GM12801 (cell line): ENCODE measurements around the gene THRB.

ENCODE experiments used
- CTCF ChIP-seq: IDR thresholded peaks from one replicate; pipeline ENCODE4 v1.5.1; 2011; ENCODE audit warnings: control low read depth; ENCODE audit not compliant: insufficient read length; ENCODE audit errors: extremely low read depth

Gene THRB

GRCh38 chr3:24389108-24390090 is 105.3 kb downstream of the THRB start:
- no peak for TF ChIP-seq CTCF

- TF ChIP-seq CTCF, result no peak
Measured at GRCh38 chr3:24388611-24389010, 106.0 kb downstream of the THRB start.

GRCh38 chr3:24388159-24388558 is 106.5 kb downstream of the THRB start:
- TF ChIP-seq CTCF, result no peak

- TF ChIP-seq CTCF, result no peak
Measured at GRCh38 chr3:24387493-24387892, 107.2 kb downstream of the THRB start.

GRCh38 chr3:24387000-24387399 is 107.7 kb downstream of the THRB start:
- TF ChIP-seq CTCF, result no peak

GRCh38 chr3:24386458-24386857 is 108.2 kb downstream of the THRB start:
- TF ChIP-seq CTCF, result no peak

- TF ChIP-seq CTCF, result no peak
Measured at GRCh38 chr3:24385012-24385615, 109.5 kb downstream of the THRB start.
